ENCODE results near the gene WWOX.

WWOX gene

GRCh38 chr16:78553268-78554039 lies 454.0 kb downstream of the WWOX start:
- TF ChIP-seq CTCF (IDR thresholded peaks at IDR 0.05; ENCODE audit: insufficient read depth, low read depth, low read length, missing control alignments) = no peak
- no peak for DNase-seq (ENCODE audit: low read depth)
- H3K4me3 ChIP-seq (ENCODE audit: low read depth, low read length) = no peak overlapping the region

- DNase-seq (ENCODE audit: low read depth) = no peak
- TF ChIP-seq CTCF (IDR thresholded peaks at IDR 0.05; ENCODE audit: insufficient read depth, low read depth, low read length, missing control alignments) = no peak
- no peak overlapping the region for H3K4me3 ChIP-seq (ENCODE audit: low read depth, low read length)
Observed at GRCh38 chr16:78556421-78556820, 457.0 kb downstream of the WWOX start.

- TF ChIP-seq CTCF (IDR thresholded peaks at IDR 0.05; ENCODE audit: insufficient read depth, low read depth, low read length, missing control alignments) = no peak
- no peak for DNase-seq (ENCODE audit: low read depth)
- no peak overlapping the region for H3K4me3 ChIP-seq (ENCODE audit: low read depth, low read length)
Observed at GRCh38 chr16:78560997-78561396, 461.5 kb downstream of the WWOX start.

GRCh38 chr16:78562111-78562510 lies 462.7 kb downstream of the WWOX start:
- no peak for DNase-seq (ENCODE audit: low read depth)
- no peak overlapping the region for H3K4me3 ChIP-seq (ENCODE audit: low read depth, low read length)
- no peak for TF ChIP-seq CTCF (IDR thresholded peaks at IDR 0.05; ENCODE audit: insufficient read depth, low read depth, low read length, missing control alignments)

GRCh38 chr16:78562650-78563049 lies 463.2 kb downstream of the WWOX start:
- no peak overlapping the region for H3K4me3 ChIP-seq (ENCODE audit: low read depth, low read length)
- no peak for DNase-seq (ENCODE audit: low read depth)
- TF ChIP-seq CTCF (IDR thresholded peaks at IDR 0.05; ENCODE audit: insufficient read depth, low read depth, low read length, missing control alignments) = no peak

GRCh38 chr16:78563905-78564304 lies 464.5 kb downstream of the WWOX start:
- no peak for DNase-seq (ENCODE audit: low read depth)
- TF ChIP-seq CTCF (IDR thresholded peaks at IDR 0.05; ENCODE audit: insufficient read depth, low read depth, low read length, missing control alignments) = no peak
- no peak overlapping the region for H3K4me3 ChIP-seq (ENCODE audit: low read depth, low read length)
